ENCODE measurements around the gene TEKT2. TPM values are rescaled to one million over a fixed set of nuclear protein-coding genes. Genes with fewer than 3 reads are reported as not detected.

TEKT2 gene
- total and polyA plus RNA-seq, 2 donors (not counting 1 experiment from before 2014, with no cell fraction given) = 0.09 to 0.50 TPM

DNA sequence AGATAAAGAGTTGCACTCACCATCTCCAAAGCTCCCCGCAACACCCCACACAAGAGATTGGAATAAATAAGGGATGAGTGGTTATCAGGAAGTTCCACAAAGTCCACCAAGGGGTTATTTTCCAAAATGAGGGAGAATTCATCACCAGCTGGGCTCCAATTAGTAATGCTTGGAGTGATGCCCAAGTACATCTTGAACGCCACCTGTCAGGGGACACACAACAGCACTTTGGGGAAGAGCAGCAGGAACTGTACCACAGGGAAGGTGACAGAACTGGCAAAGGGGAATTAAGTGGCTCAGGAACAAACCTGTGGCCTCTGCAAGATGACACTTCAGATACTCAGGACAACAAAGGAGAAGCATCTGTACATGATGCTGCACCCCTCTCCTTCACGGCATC lies 53.9 kb downstream of the TEKT2 start:
- Histone ChIP-seq H3K4me2 (ENCODE audit: extremely low read depth, insufficient read depth, low read length) (no peak overlapping the region), H2AFZ (ENCODE audit: low read length) (no peak overlapping the region), H3K9ac (ENCODE audit: insufficient read depth, low read length) (no peak overlapping the region), H3K36me3 (ENCODE audit: control insufficient read depth, insufficient read depth, low read length) (peaks cover 2% of the 10 kb centered on the region), H3K79me2 (ENCODE audit: control insufficient read depth, insufficient read depth, low read length) (peaks cover 24% of the 10 kb centered on the region), H3K27ac (ENCODE audit: insufficient read depth, low read length) (peak overlapping the region; percentile 14), H3K27me3 (ENCODE audit: control insufficient read depth, insufficient read depth, low read length) (no peaks in the 10 kb centered on the region), H4K20me1 (ENCODE audit: control insufficient read depth, extremely low read depth, insufficient read depth, low read length) (no peaks in the 10 kb centered on the region), H3K4me1 (ENCODE audit: control insufficient read depth, extremely low read depth, insufficient read depth, low read length) (peaks cover 28% of the 10 kb centered on the region), H3K4me3 (replicated peaks in 1 of 4; ENCODE audit: control extremely low read depth in 1 of 4, insufficient read depth in 1 of 4, low read depth in 3 of 4, low read length in 4 of 4) (no peak overlapping the region), H3K9me3 (ENCODE audit: control insufficient read depth, insufficient read depth, low read depth, low read length) (no peaks in the 10 kb centered on the region)
- no peak for DNase-seq (ENCODE audit: low read depth in 2 of 2)
- TF ChIP-seq CTCF (conservative IDR thresholded peaks at IDR 0.05 in 1 of 2, IDR thresholded peaks at IDR 0.05 in 1 of 2; ENCODE audit: low read depth in 1 of 2, low read length in 2 of 2) (no peak), EZH2 (IDR thresholded peaks at IDR 0.05; ENCODE audit: low read length, missing control alignments) (no peak)

Other genes with a start within 250 kb of the TEKT2 start
- 6.9 and 7.6 TPM in 2 replicates for gene AGO1, start 200.9 kb upstream of the TEKT2 start, total RNA-seq
- 12.8 and 17.5 TPM in 2 replicates for gene AGO1, start 200.9 kb upstream of the TEKT2 start, polyA plus RNA-seq
- 7.4 and 12.9 TPM in 2 replicates for gene AGO3, start 153.0 kb upstream of the TEKT2 start, total RNA-seq
- gene AGO3, start 153.0 kb upstream of the TEKT2 start, polyA plus RNA-seq = 17.4 and 19.6 TPM in 2 replicates
- gene ADPRS, start 4.8 kb downstream of the TEKT2 start, total RNA-seq = 25.9 and 30.9 TPM in 2 replicates
- gene ADPRS, start 4.8 kb downstream of the TEKT2 start, polyA plus RNA-seq = 25.3 and 33.9 TPM in 2 replicates
- gene COL8A2, start 41.1 kb downstream of the TEKT2 start, total RNA-seq = 18.5 and 31.0 TPM in 2 replicates
- gene COL8A2, start 41.1 kb downstream of the TEKT2 start, polyA plus RNA-seq = 2.9 and 5.2 TPM in 2 replicates
- gene TRAPPC3, start 65.4 kb downstream of the TEKT2 start, total RNA-seq = 70.6 and 88.5 TPM in 2 replicates
- 102 and 105 TPM in 2 replicates for gene TRAPPC3, start 65.4 kb downstream of the TEKT2 start, polyA plus RNA-seq
- 52.6 and 78.4 TPM in 2 replicates for gene MAP7D1, start 72.1 kb downstream of the TEKT2 start, total RNA-seq
- 70.6 and 91.2 TPM in 2 replicates for gene MAP7D1, start 72.1 kb downstream of the TEKT2 start, polyA plus RNA-seq
- 67.5 and 92.5 TPM in 2 replicates for gene THRAP3, start 140.3 kb downstream of the TEKT2 start, total RNA-seq
- 96.4 and 97.5 TPM in 2 replicates for gene THRAP3, start 140.3 kb downstream of the TEKT2 start, polyA plus RNA-seq
- gene SH3D21, start 222.3 kb downstream of the TEKT2 start, total RNA-seq = 2.8 and 3.3 TPM in 2 replicates
- 1.1 and 1.9 TPM in 2 replicates for gene SH3D21, start 222.3 kb downstream of the TEKT2 start, polyA plus RNA-seq
- 199 and 248 TPM in 2 replicates for gene EVA1B, start 239.6 kb downstream of the TEKT2 start, total RNA-seq
- 22.7 and 27.1 TPM in 2 replicates for gene EVA1B, start 239.6 kb downstream of the TEKT2 start, polyA plus RNA-seq

Data from fibroblast of lung (primary cell).